ENCODE data around the gene CCDC157. TPM values are rescaled to one million over a fixed set of nuclear protein-coding genes. Genes with fewer than 3 reads are reported as not detected.
A peak's percentile ranks its signal among the peaks of the same experiment; 100 is the strongest.

Gene CCDC157
- total and polyA plus RNA-seq, 9 of the 15 experiments (the other 6 are each of a cell fraction or from before 2014, with no cell fraction given): 0.04 to 1.3 (median 0.68) TPM

DNA sequence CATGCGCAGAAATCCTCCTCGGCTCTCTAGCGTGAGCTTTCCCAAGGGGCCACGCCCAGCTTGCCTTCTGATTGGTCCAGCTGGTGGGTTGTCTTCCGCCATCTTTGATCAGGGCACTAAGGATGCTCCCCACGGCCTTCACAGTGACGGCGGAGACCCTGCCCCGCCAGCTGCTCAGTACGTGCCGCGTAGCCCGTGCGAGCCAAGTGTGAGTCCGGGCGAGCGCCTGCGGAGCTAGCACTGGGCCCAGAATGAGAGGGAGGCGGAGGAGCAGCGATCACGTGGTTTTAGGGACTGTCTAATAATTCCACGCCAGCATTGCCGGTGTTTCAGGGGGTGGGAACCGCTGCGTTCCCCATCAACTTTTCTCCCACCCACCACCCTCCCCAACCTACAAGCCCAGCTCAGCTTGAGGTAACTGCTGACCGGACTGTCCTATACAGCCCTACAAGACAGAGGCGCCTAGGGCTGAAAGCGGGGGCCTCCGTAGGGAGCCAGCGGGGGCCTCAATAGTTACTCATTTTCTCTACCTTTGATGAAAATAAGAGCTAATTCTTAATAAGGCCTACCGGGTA lies 67.2 kb downstream of the CCDC157 start (continued):
- TF ChIP-seq MGA (IDR thresholded peaks at IDR 0.05): peak; percentile 17
- TF ChIP-seq, protein P1, sequence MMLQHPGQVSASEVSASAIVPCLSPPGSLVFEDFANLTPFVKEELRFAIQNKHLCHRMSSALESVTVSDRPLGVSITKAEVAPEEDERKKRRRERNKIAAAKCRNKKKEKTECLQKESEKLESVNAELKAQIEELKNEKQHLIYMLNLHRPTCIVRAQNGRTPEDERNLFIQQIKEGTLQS (IDR thresholded peaks at IDR 0.05): peak; percentile 25; the same call in 1 of the 2 replicates
- TF ChIP-seq, protein P1 (CRISPR knock-in tag; conservative IDR thresholded peaks at IDR 0.05): no peak
- peak; percentile 75; the same call in 1 of the 2 replicates for TF ChIP-seq CTBP1 (IDR thresholded peaks at IDR 0.05; ENCODE audit: borderline replicate concordance)
- no peak for TF ChIP-seq ZSCAN32 (CRISPR knock-in tag; IDR thresholded peaks at IDR 0.05)
- peak; percentile 87 for TF ChIP-seq SP1 (CRISPR knock-in tag; IDR thresholded peaks at IDR 0.05)
- TF ChIP-seq TOE1 (IDR thresholded peaks at IDR 0.05; ENCODE audit: borderline replicate concordance): peak; percentile 98
- no peak for TF ChIP-seq TOE1 (CRISPR knock-in tag; IDR thresholded peaks at IDR 0.05; ENCODE audit: borderline replicate concordance, low read depth)
- peak; percentile 82 for TF ChIP-seq TAF9B (IDR thresholded peaks at IDR 0.05; ENCODE audit: partially characterized antibody)
- no peak for TF ChIP-seq ARID1B (IDR thresholded peaks at IDR 0.05)
- TF ChIP-seq RAD21 (CRISPR knock-in tag; conservative IDR thresholded peaks at IDR 0.05 in 1 of 2, IDR thresholded peaks at IDR 0.05 in 1 of 2): no peak
- no peak for TF ChIP-seq GATA2 (CRISPR knock-in tag; IDR thresholded peaks at IDR 0.05)
- 0 out of 2 replicates have a peak, but pooled peaks have one; percentile 31 for TF ChIP-seq BCOR (IDR thresholded peaks at IDR 0.05)
- TF ChIP-seq TEAD4 (IDR thresholded peaks at IDR 0.05; ENCODE audit: low read length): 0 out of 2 replicates have a peak, but pooled peaks have one; percentile 28
- no peak for TF ChIP-seq TEAD4 (CRISPR knock-in tag; IDR thresholded peaks at IDR 0.05; ENCODE audit: borderline replicate concordance)
- TF ChIP-seq RBFOX2 (IDR thresholded peaks at IDR 0.05; ENCODE audit: low read depth, low read length): peak; percentile 80
- peak; percentile 57 for TF ChIP-seq ATF1 (CRISPR knock-in tag; IDR thresholded peaks at IDR 0.05)
- TF ChIP-seq ATF1 (tag; IDR thresholded peaks at IDR 0.05): peak; percentile 95
